ENCODE results near the gene CYB561.

Gene CYB561

GRCh38 chr17:63419949-63420867 lies 25.9 kb downstream of the CYB561 start:
- H3K4me3 ChIP-seq (ENCODE audit: low read depth, low read length), result no peak overlapping the region
- no peak for TF ChIP-seq CTCF (IDR thresholded peaks at IDR 0.05; ENCODE audit: control insufficient read depth, extremely low read depth, insufficient read depth)
- no peak for DNase-seq (ENCODE audit: low read depth)

- DNase-seq (ENCODE audit: low read depth), result no peak
- no peak overlapping the region for H3K4me3 ChIP-seq (ENCODE audit: low read depth, low read length)
- TF ChIP-seq CTCF (IDR thresholded peaks at IDR 0.05; ENCODE audit: control insufficient read depth, extremely low read depth, insufficient read depth), result no peak
Measured at GRCh38 chr17:63419398-63419797, 26.7 kb downstream of the CYB561 start.

- H3K4me3 ChIP-seq (ENCODE audit: low read depth, low read length), result no peak overlapping the region
- TF ChIP-seq CTCF (IDR thresholded peaks at IDR 0.05; ENCODE audit: control insufficient read depth, extremely low read depth, insufficient read depth), result no peak
- no peak for DNase-seq (ENCODE audit: low read depth)
Measured at GRCh38 chr17:63418540-63418939, 27.6 kb downstream of the CYB561 start.

- TF ChIP-seq CTCF (IDR thresholded peaks at IDR 0.05; ENCODE audit: control insufficient read depth, extremely low read depth, insufficient read depth), result no peak
- no peak overlapping the region for H3K4me3 ChIP-seq (ENCODE audit: low read depth, low read length)
- DNase-seq (ENCODE audit: low read depth), result no peak
Measured at GRCh38 chr17:63414222-63414621, 31.9 kb downstream of the CYB561 start.

- DNase-seq (ENCODE audit: low read depth), result no peak
- TF ChIP-seq CTCF (IDR thresholded peaks at IDR 0.05; ENCODE audit: control insufficient read depth, extremely low read depth, insufficient read depth), result no peak
- H3K4me3 ChIP-seq (ENCODE audit: low read depth, low read length), result no peak overlapping the region
Measured at GRCh38 chr17:63413128-63413527, 33.0 kb downstream of the CYB561 start.

GRCh38 chr17:63412234-63412633 lies 33.9 kb downstream of the CYB561 start:
- TF ChIP-seq CTCF (IDR thresholded peaks at IDR 0.05; ENCODE audit: control insufficient read depth, extremely low read depth, insufficient read depth), result no peak
- no peak for DNase-seq (ENCODE audit: low read depth)
- H3K4me3 ChIP-seq (ENCODE audit: low read depth, low read length), result no peak overlapping the region
